Midbrain (tissue), 1 donor: ENCODE results near the gene KRTAP5-1.
"Not testable (repeated sequence)": the region's sequence is repeated elsewhere in the genome, so short reads cannot be mapped to it uniquely, and the experiment has no call there.

Source experiments
- DNase-seq: peaks from one replicate; lab custom pipeline; 2025; lab: John Stamatoyannopoulos, UW

Gene KRTAP5-1

GRCh38 chr11:1584661-1585370, at the start of gene KRTAP5-1:
TSS of gene KRTAP5-1 (minus strand) at chr11:1585283. CDS start at chr11:1585249, 34 bp downstream.
- not testable (repeated sequence) for DNase-seq

- DNase-seq: no peak
Observed at GRCh38 chr11:1633864-1634263, 48.8 kb upstream of the KRTAP5-1 start.

GRCh38 chr11:1632053-1632714, 47.1 kb upstream of the KRTAP5-1 start:
- DNase-seq: no peak

- DNase-seq: no peak
Observed at GRCh38 chr11:1631066-1631568, 46.0 kb upstream of the KRTAP5-1 start.

GRCh38 chr11:1630271-1630670, 45.2 kb upstream of the KRTAP5-1 start:
- no peak for DNase-seq

- no peak for DNase-seq
Observed at GRCh38 chr11:1629326-1630185, 44.5 kb upstream of the KRTAP5-1 start, which contains the start of gene KRTAP5-5. TSS of gene KRTAP5-5 (plus strand) at chr11:1629775. CDS start at chr11:1629841, 66 bp downstream.

GRCh38 chr11:1628506-1629325, 43.6 kb upstream of the KRTAP5-1 start:
- DNase-seq: peak; percentile 45

- DNase-seq: no peak
Observed at GRCh38 chr11:1625541-1625940, 40.5 kb upstream of the KRTAP5-1 start.

GRCh38 chr11:1624621-1625020, 39.5 kb upstream of the KRTAP5-1 start:
- DNase-seq: no peak

GRCh38 chr11:1623716-1624115, 38.6 kb upstream of the KRTAP5-1 start:
- DNase-seq: no peak

GRCh38 chr11:1622086-1622485, 37.0 kb upstream of the KRTAP5-1 start, which contains the start of gene KRTAP5-4:
TSS of gene KRTAP5-4 (minus strand) at chr11:1622138. CDS start at chr11:1622093, 45 bp downstream.
- no peak for DNase-seq

GRCh38 chr11:1619449-1619848, 34.4 kb upstream of the KRTAP5-1 start:
- no peak for DNase-seq

GRCh38 chr11:1618231-1618630, 33.1 kb upstream of the KRTAP5-1 start:
- no peak for DNase-seq

- DNase-seq: no peak
Observed at GRCh38 chr11:1608363-1608762, 23.3 kb upstream of the KRTAP5-1 start, which contains the start of gene KRTAP5-3. TSS of gene KRTAP5-3 (minus strand) at chr11:1608463. CDS start at chr11:1608385, 78 bp downstream.

- not testable (repeated sequence) for DNase-seq
Observed at GRCh38 chr11:1607901-1608300, 22.8 kb upstream of the KRTAP5-1 start.

GRCh38 chr11:1607156-1607845, 22.2 kb upstream of the KRTAP5-1 start:
- DNase-seq: not testable (repeated sequence)

- not testable (repeated sequence) for DNase-seq
Observed at GRCh38 chr11:1605923-1606322, 20.8 kb upstream of the KRTAP5-1 start.

GRCh38 chr11:1604711-1605110, 19.6 kb upstream of the KRTAP5-1 start:
- DNase-seq: no peak

GRCh38 chr11:1604181-1604580, 19.1 kb upstream of the KRTAP5-1 start:
- DNase-seq: no peak

GRCh38 chr11:1603629-1604028, 18.5 kb upstream of the KRTAP5-1 start:
- no peak for DNase-seq
